HG03520 (cell line): ENCODE data around the gene TMEM229A.
A peak's percentile ranks its signal among the peaks of the same experiment; 100 is the strongest.
"Not testable (repeated sequence)": the region's sequence is repeated elsewhere in the genome, so short reads cannot be mapped to it uniquely, and the experiment has no call there.

ENCODE experiments used
- ATAC-seq: cut with Tn5 transposase; IDR thresholded peaks from one replicate; pipeline ENCODE4 v1.9.1; 2021; ENCODE audit warnings: mild to moderate bottlenecking, moderate library complexity; ENCODE audit not compliant: unreplicated experiment

Gene TMEM229A

GRCh38 chr7:124033095-124033806 lies 384 bp upstream of the TMEM229A start:
- ATAC-seq = no peak

- ATAC-seq = no peak
Observed at GRCh38 chr7:124031919-124032318, 948 bp downstream of the TMEM229A start.

DNA sequence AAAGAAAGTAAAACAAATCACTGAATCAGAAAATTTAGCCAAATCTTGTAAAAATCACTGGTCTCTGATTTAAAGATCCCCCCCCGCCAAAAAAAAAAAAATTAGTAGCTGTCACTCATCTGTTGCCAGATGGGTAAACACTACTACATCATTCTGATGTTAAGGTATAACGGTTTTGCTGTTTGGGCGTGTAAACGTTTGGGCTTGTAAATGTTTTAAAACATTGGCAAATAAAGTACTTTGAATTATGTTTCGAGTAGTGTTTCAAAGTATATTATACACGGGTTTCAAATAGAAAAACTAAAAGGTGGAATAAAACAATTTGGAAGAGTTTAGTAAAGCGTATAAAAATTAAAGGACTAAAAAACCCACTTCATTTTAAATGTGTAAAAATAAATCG lies 1.5 kb downstream of the TMEM229A start:
- ATAC-seq = no peak

- ATAC-seq = no peak
Observed at GRCh38 chr7:124030964-124031363, 1.9 kb downstream of the TMEM229A start.

DNA sequence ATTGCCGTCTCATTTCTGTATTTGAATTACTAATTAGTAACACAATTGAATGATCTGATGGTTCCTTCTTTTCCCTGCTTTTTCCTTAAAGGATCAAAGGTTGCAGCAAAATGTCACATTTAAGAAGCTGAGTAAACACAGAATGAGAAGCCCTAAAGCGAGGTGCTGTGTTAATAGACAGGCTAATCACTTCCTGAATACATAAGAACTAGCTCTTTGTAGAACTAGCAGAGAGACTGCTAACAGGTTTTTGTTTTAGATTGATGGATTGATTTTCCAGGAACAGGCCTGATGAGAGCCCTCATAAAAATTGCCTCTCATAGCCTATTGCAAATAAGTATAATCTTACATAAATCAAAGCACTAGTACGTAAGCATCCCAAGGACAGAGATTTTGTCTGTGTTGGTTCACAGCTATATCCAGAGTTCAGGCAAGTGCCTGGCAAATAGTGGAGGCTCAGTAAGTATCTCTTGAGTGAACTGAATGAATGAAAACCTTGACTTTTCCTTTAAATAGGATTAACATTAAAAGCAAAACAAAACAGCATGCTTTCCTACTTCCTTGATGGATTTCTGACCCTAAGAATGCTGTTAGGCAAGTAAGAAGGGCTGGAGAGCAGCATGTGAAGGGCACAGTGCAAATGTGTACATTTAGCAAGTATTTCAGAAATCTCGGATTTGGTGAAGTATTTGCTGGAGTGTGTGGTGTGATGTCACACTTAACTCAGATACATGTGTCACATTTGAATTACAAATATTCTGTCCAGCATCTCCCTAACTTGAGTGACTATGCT lies 3.3 kb downstream of the TMEM229A start:
- no peak for ATAC-seq

GRCh38 chr7:124027236-124027635 lies 5.6 kb downstream of the TMEM229A start:
- no peak for ATAC-seq

DNA sequence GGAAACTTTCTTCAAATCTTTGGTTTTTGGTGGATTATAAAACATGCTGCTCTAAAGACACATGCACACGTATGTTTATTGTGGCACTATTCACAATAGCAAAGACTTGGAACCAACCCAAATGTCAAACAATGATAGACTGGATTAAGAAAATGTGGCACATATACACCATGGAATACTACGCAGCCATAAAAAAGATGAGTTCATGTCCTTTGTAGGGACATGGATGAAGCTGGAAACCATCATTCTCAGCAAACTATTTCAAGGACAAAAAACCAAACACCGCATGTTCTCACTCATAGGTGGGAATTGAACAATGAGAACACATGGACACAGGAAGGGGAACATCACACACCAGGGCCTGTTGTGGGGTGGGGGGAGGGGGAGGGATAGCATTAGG lies 8.5 kb downstream of the TMEM229A start:
- not testable (repeated sequence) for ATAC-seq

GRCh38 chr7:124022551-124022950 lies 10.3 kb downstream of the TMEM229A start:
- ATAC-seq = no peak

DNA sequence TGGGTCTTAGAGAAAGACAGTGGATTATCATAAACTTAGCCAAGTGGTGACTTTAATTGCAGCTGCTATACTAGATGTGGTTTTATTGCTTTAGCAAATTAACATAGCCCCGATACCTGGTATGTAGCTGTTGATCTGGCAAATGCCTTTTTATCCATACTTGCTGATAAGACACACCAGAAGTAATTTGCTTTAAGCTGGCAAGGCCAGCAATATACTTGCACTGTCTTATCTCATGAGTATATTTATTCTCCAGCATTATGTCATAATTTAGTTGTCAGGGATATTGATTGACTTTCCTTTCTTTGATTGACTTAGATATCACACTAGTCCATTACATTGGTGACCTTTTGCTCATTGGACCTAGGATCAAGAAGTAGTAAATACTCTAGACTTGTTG lies 12.8 kb downstream of the TMEM229A start:
- ATAC-seq = no peak

DNA sequence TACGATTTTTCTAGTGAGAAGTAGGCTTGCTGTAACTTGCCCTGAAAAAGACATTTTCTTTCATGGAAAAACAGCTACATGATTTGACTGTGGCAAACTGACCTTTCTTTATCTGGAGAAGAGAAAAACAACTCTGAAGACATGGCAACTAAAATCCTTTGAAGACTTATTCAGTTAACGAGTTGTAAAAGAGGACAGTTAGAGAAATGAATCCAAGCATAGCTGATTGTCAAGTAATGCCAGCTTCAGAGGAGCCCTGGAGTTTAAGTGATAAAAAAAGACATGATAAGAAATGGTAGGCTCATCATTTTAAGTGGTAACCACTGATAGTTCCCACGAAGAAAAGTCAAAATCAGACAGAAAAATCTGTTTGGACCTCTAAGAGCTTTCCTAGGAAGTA lies 19.6 kb downstream of the TMEM229A start:
- ATAC-seq = no peak

DNA sequence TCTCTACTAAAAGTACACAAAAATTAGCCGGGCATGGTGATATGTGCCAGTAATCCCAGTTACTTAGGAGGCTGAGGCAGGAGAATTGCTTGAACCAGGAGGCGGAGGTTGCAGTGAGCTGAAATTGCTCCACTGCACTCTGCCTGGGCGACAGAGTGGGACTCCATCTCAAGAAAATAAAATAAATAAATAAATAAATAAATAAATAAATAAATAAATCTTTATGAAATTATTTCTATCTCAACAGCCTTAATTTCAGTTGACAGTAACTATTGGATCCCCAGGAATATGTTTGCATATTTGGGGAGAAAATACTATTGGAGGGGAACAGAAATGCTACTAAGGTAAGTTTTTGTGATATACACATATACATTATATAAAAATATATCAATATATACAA lies 20.0 kb downstream of the TMEM229A start:
- ATAC-seq = no peak

GRCh38 chr7:124009321-124009720 lies 23.5 kb downstream of the TMEM229A start:
- ATAC-seq = no peak

GRCh38 chr7:124008296-124008695 lies 24.6 kb downstream of the TMEM229A start:
- not testable (repeated sequence) for ATAC-seq

DNA sequence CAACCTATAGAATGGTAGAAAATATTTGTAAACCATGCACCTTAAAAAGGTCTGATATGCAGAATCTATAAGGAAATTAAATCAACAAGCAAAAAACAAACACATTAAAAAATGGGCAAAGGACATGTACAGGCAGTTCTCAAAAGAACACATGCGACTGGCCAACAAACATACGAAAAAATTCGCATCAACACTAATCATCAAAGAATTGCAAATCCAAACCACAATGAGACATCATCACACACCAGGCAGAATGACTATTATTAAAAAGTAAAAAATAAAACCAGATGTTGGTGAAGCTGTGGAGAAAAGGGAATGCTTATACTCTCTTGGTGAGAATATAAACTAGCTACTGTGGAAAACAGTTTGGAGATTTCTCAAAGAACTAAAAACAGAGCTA lies 33.2 kb downstream of the TMEM229A start:
- ATAC-seq = no peak

DNA sequence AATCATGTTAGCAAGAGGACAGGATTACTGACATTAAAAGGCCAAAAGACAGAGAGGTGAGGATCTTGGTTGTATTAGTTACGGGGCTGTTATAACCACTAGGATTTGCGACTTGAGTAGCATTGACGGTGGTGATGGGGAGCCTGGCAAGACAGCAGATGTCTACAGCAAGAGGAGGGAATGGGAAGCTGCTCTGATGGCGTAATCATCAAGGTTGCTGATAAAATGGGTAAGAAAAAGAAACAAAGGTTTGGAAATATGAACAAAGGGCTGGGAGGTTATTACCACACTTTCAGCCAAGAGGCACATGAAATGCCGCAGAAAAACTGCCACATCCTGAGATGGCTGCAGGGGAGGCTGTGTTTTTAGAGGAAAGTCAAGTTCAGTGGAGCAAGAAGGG lies 33.9 kb downstream of the TMEM229A start:
- ATAC-seq = no peak

GRCh38 chr7:123996327-123996625 lies 36.6 kb downstream of the TMEM229A start:
- ATAC-seq = no peak

- peak; percentile 60 for ATAC-seq
Observed at GRCh38 chr7:123995617-123996326, 37.1 kb downstream of the TMEM229A start.

- ATAC-seq = no peak
Observed at GRCh38 chr7:123994449-123994848, 38.4 kb downstream of the TMEM229A start.

DNA sequence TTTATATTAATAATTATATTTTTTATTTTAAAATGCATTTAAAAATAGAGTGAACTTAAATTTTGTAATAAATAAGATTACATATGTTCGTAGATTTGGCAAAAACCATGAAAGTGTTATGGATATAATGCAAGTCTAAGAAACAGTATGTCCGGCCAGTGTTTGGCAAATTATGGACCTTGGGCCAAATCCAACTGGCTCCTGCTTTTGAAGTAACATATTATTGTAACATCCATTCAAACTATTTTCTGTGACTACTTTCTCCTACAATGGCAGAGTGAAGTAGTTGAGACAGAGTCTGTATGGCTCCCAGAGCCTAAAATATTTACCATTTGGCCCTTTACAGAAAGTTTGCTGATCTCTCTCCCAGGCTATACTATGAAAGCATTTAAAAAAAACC lies 38.9 kb downstream of the TMEM229A start:
- ATAC-seq = no peak

- no peak for ATAC-seq
Observed at GRCh38 chr7:123992913-123993518, 39.9 kb downstream of the TMEM229A start.

DNA sequence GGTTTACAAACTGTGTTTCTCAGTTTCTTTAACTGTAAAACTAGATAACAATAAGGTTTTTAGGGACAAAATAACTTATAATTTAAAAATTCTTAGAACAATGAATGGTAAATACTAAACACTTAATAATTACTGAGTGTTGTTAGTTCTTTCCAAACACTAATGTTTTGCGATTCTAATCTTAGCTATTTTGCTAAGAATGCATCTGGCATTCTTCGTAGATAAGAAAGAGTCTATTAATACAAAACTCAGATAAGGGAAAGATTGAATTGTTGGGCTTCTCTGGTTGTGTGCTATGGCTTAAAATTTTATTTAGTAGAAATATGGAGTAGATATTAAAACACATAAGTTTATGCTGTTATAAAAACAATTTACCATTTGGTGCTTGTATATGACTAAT lies 45.4 kb downstream of the TMEM229A start:
- ATAC-seq = no peak
